Measurements from ENCODE around the gene CFLAR.

DNA sequence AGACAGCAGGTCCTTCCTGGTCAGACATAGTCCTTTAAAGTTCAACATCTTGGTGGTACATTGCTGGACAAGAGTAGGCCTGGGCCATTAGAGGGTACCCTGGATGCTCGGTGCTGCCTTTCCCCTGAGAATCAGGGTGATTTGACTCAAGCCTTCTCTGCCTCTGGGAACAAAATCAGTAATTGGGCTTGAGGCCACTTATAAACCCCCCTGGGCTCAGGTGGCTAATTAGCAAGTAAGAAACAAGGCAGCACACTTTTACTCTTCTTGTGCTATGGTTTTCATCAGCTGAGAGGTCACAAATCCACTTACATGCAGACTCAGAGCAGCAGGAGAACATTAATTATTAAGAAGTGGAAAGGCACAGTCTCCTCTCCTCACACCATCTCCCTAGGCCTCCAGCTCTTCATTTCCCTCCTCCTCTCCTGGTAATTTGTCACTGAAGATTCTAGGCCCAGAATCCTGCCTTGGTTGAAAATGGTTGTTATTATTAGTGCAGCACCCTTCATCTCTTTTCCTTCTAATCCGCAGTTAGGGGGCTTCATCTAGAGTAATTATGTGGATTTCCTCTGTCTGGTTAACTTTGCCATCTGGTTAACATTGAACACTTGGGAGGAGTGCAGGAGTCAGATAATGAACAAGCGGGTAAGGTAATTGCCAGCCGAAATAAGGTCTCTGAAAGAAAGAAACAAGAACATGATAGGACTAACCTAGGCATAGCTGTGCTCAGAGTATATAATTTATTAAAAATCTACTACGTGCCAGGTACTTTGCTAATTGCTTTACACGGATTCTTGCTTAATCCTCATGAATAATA lies 37.2 kb downstream of the CFLAR start:
- TF ChIP-seq CTCF (IDR thresholded peaks at IDR 0.05; ENCODE audit: low read depth, low read length), result no peak
- no peak for TF ChIP-seq EZH2phosphoT487 (IDR thresholded peaks at IDR 0.05; ENCODE audit: low read depth)
